ENCODE measurements around the gene TOM1L2. TPM values are rescaled to one million over a fixed set of nuclear protein-coding genes. Genes with fewer than 3 reads are reported as not detected.

TOM1L2 gene
- total RNA-seq, 1 donor from 2014 or later, result 35.2 TPM

- DNase-seq (ENCODE audit: low spot score), result no peak
Measured at GRCh38 chr17:17876959-17877528, 95.2 kb downstream of the TOM1L2 start.

GRCh38 chr17:17874478-17874877, 97.7 kb downstream of the TOM1L2 start:
- no peak for DNase-seq (ENCODE audit: low spot score)

GRCh38 chr17:17873450-17873991, 98.7 kb downstream of the TOM1L2 start:
- no peak for DNase-seq (ENCODE audit: low spot score)

GRCh38 chr17:17872547-17873345, 99.5 kb downstream of the TOM1L2 start:
- no peak for DNase-seq (ENCODE audit: low spot score)

GRCh38 chr17:17871913-17872312, 100.3 kb downstream of the TOM1L2 start:
- DNase-seq (ENCODE audit: low spot score), result no peak

- no peak for DNase-seq (ENCODE audit: low spot score)
Measured at GRCh38 chr17:17870247-17870646, 102.0 kb downstream of the TOM1L2 start.

GRCh38 chr17:17868641-17869522, 103.3 kb downstream of the TOM1L2 start:
- DNase-seq (ENCODE audit: low spot score), result peak; percentile 63

- DNase-seq (ENCODE audit: low spot score), result no peak
Measured at GRCh38 chr17:17866897-17867296, 105.3 kb downstream of the TOM1L2 start.

GRCh38 chr17:17866425-17866824, 105.8 kb downstream of the TOM1L2 start:
- DNase-seq (ENCODE audit: low spot score), result no peak

GRCh38 chr17:17865035-17865434, 107.2 kb downstream of the TOM1L2 start:
- no peak for DNase-seq (ENCODE audit: low spot score)

GRCh38 chr17:17860766-17861107, 111.5 kb downstream of the TOM1L2 start:
- no peak for DNase-seq (ENCODE audit: low spot score)

GRCh38 chr17:17859909-17860765, 112.1 kb downstream of the TOM1L2 start:
- peak; percentile 66 for DNase-seq (ENCODE audit: low spot score)

GRCh38 chr17:17857496-17857895, 114.7 kb downstream of the TOM1L2 start:
- no peak for DNase-seq (ENCODE audit: low spot score)

GRCh38 chr17:17856386-17856785, 115.8 kb downstream of the TOM1L2 start:
- DNase-seq (ENCODE audit: low spot score), result no peak

GRCh38 chr17:17855976-17856375, 116.2 kb downstream of the TOM1L2 start:
- no peak for DNase-seq (ENCODE audit: low spot score)

- no peak for DNase-seq (ENCODE audit: low spot score)
Measured at GRCh38 chr17:17853811-17854447, 118.3 kb downstream of the TOM1L2 start.

GRCh38 chr17:17852930-17853329, 119.3 kb downstream of the TOM1L2 start:
- no peak for DNase-seq (ENCODE audit: low spot score)

- no peak for DNase-seq (ENCODE audit: low spot score)
Measured at GRCh38 chr17:17851103-17852002, 120.8 kb downstream of the TOM1L2 start.

- DNase-seq (ENCODE audit: low spot score), result no peak
Measured at GRCh38 chr17:17849845-17850373, 122.3 kb downstream of the TOM1L2 start.

Data from umbilical cord (tissue), 2 donors.